Aorta (tissue), 5 donors: Measurements from ENCODE around the gene PRMT1. TPM values are rescaled to one million over a fixed set of nuclear protein-coding genes. Genes with fewer than 3 reads are reported as not detected.
A peak's percentile ranks its signal among the peaks of the same experiment; 100 is the strongest.

ENCODE experiments used
- ATAC-seq: fragments of 200-7000 bp; cut with Tn5 transposase; one replicate; pipeline ENCODE4 v1.9.1; 2022; ENCODE audit warnings: moderate library complexity; ENCODE audit not compliant: low FRiP score
- DNase-seq, 2 donors: peaks; one replicate each; pipeline ENCODE4 v3.0.0-alpha.2; 2020
- H3K27ac ChIP-seq, 2 donors: one replicate each; pipeline ENCODE4 v1.5.1; 2013; ENCODE audit warnings: low read length in 2 of 2, mild to moderate bottlenecking in 2 of 2, moderate library complexity in 2 of 2, control low read depth in 1 of 2, inconsistent platforms in 1 of 2, low read depth in 1 of 2
- H3K27me3 ChIP-seq, 2 donors: one replicate each; pipeline ENCODE4 v1.6.1; 2013; ENCODE audit warnings: control low read depth in 1 of 2, low read length in 1 of 2, mild to moderate bottlenecking in 1 of 2, moderate library complexity in 1 of 2; ENCODE audit not compliant: insufficient read depth in 2 of 2, control insufficient read depth in 1 of 2
- H3K36me3 ChIP-seq, 2 donors: one replicate each; pipeline ENCODE4 v1.6.1; 2013; ENCODE audit warnings: control low read depth in 1 of 2, low read length in 1 of 2, mild to moderate bottlenecking in 1 of 2; ENCODE audit not compliant: insufficient read depth in 2 of 2, control insufficient read depth in 1 of 2
- H3K4me1 ChIP-seq, 2 donors: one replicate each; pipeline ENCODE4 v1.6.1; 2013; ENCODE audit warnings: low read length in 2 of 2, control low read depth in 1 of 2, mild to moderate bottlenecking in 1 of 2, moderate library complexity in 1 of 2; ENCODE audit not compliant: insufficient read depth in 2 of 2, control insufficient read depth in 1 of 2
- H3K4me3 ChIP-seq, 2 donors: one replicate each; pipeline ENCODE4 v1.5.1; 2013; ENCODE audit warnings: low read length in 2 of 2, control low read depth in 1 of 2, mild to moderate bottlenecking in 1 of 2
- H3K9me3 ChIP-seq: one replicate; pipeline ENCODE4 v1.6.1; 2013; ENCODE audit warnings: mild to moderate bottlenecking, low read length; ENCODE audit not compliant: control insufficient read depth
- WGBS, 2 donors: extraction: QIAGEN DNeasy Blood & Tissue Kit; methylation state at CpG; one replicate each; pipeline ENCODE4 v1.1.7; 2013; 5-methylcytosine and 5-hydroxymethylcytosine counted together
- intact Hi-C, 2 donors: fragments of 100-400 bp; cut with DNase I; formaldehyde crosslinking; loops; one replicate each; pipeline versions ENCODE4 v1.14.2 to v1.15.0; 2022
- polyA plus RNA-seq, 2 donors: library from polyadenylated mRNA; stranded (reverse); fragments of 200-250 nt; gene quantifications; one replicate each; pipeline ENCODE4 v1.2.3, GENCODE V29; 2013
- total RNA-seq, 2 donors: library from RNA; stranded (reverse); fragmentation: NEBNext Ultra II Directional; extraction: Animal tissue kit (Norgen Biotek cat#: 25700); gene quantifications; one replicate each; pipeline ENCODE4 v1.2.1, GENCODE V29; 2021
- donor health status: healthy with polysubstance abuse.
- donor health status: Bipolar disorder and iron deficiency.
- donor health status: DM: no; HTN: no; CAD: no.
- donor health status: DM: no; HTN: no; CAD: no.
- donor health status: DM: yes; HTN: yes; CAD: no.

Gene PRMT1
- total and polyA plus RNA-seq, 4 donors: 68.5 to 110 (median 82.4) TPM

- H3K27ac ChIP-seq: peak overlapping the region in 1 of 2 donors; percentile 80
- peak; percentile 92 for ATAC-seq
- intact Hi-C loops: loop anchor here (1.0 to 5.0 kb wide), 4 partner anchors 26 to 152 kb away; partner anchors contain the start of genes PRR12 (in 2 of the 2) and FCGRT (in 1 of the 2)
Measured at GRCh38 chr19:49664171-49665035, 12.7 kb upstream of the PRMT1 start.

GRCh38 chr19:49665036-49665350, 12.1 kb upstream of the PRMT1 start:
- peak overlapping the region in 1 of 2 donors; percentile 80 for H3K27ac ChIP-seq
- ATAC-seq (peak; percentile 0), DNase-seq (no peak)
- no peaks in the 10 kb centered on the region for H3K36me3 ChIP-seq
- no peaks in the 10 kb centered on the region for H3K4me1 ChIP-seq
- WGBS, 2 donors: 0 to 1% methylated on average over 7 of the region's 7 CpGs
- H3K9me3 ChIP-seq: no peaks in the 10 kb centered on the region
- peak overlapping the region; percentile 6 to 50 for H3K4me3 ChIP-seq
- intact Hi-C loops: loop anchor here (1.0 to 5.0 kb wide), 4 partner anchors 27 to 153 kb away; partner anchors contain the start of genes PRR12 (in 2 of the 2) and FCGRT (in 1 of the 2)
- H3K27me3 ChIP-seq: no peaks in the 10 kb centered on the region

More at GRCh38 chr19:49664171-49665035, 12.7 kb upstream of the PRMT1 start:
- Histone ChIP-seq H3K9me3 (no peaks in the 10 kb centered on the region), H3K36me3 (no peaks in the 10 kb centered on the region), H3K27me3 (no peaks in the 10 kb centered on the region), H3K4me3 (peak overlapping the region; percentile 6 to 50), H3K4me1 (no peaks in the 10 kb centered on the region)
- WGBS, 2 donors: 1% methylated on average over 53 of the region's 53 CpGs
- DNase-seq: peak; percentile 95 to 98

DNA sequence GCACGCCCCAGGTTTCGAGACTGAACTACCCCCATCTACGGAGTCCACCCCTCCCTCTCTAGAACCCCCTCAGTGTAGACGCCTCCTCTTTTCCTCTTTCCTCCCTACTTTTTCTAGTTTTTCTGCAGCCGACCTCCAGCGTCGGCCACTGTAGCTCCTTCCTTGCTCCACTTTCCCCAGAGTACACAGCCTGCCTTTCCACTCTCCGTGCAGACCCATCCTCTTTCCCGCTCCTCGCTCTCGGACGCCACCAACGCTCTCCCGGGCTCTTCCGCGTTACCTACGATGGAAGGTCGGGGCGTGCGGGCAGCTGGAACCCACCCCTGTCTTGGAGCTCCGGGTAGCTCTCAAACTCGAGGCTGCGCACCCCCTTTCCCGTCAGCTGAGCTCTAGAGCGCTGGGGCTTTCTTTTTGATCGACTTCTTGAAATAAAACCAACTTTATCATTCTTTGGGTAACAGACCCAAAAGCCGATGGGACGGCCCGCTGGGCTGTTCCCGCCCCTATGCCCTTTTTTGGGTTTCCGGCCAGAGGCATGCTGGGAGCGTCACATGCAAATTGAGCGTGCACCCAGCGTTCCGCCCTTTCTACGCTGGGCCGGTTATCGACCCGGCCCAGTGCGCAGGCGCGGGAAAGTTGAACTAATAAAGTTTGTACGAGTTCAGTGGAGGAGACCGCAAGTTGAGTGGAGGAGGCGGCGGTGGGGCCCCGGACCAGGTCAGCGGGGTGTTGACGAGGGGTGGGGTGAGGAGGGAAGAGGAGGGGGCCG, 11.5 kb upstream of the PRMT1 start, which contains the start of the genes BCL2L12 and IRF3:
Gene BCL2L12, plus strand, starts transcription at position 583 of the 769 bp plus-strand sequence. CDS start 760 bp downstream, outside the sequence.
Gene IRF3, minus strand, starts transcription at position 507 of the 769 bp plus-strand sequence. CDS start 1,019 bp downstream, outside the sequence.
- WGBS, 2 donors: 0% methylated on average over 50 of the region's 50 CpGs

DNA sequence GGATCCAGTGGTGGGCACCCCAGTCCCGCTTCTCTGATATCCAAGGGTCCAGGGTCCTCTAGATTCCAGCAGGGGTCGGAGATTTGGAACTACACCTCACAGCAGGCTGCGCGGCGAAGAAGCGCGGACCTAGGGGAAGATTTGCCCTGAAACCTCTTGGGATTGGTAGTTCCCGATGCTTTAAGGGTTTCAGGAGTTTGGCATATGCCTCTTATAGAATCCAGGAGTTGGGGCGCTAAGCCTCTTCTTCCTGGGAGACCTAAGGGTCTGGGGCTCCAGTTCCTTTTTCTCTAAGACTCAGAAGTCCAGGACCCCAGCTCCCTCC, 11.0 kb upstream of the PRMT1 start:
- DNase-seq (no peak), ATAC-seq (no peak)
- WGBS, 2 donors: 0 to 1% methylated on average over 9 of the region's 9 CpGs
- Histone ChIP-seq H3K27ac (no peak overlapping the region), H3K27me3 (no peaks in the 10 kb centered on the region), H3K4me1 (no peaks in the 10 kb centered on the region), H3K9me3 (no peaks in the 10 kb centered on the region), H3K36me3 (no peaks in the 10 kb centered on the region), H3K4me3 (peak overlapping the region; percentile 18 to 49)
- intact Hi-C loops: loop anchor here in 1 of 2 donors (5.0 kb wide), 2 partner anchors 74 to 154 kb away; partner anchors contain the start of genes FCGRT and PRR12

More for the DNA sequence above, 11.5 kb upstream of the PRMT1 start, which contains the start of the genes BCL2L12 and IRF3:
- intact Hi-C loops: loop anchor here (1.0 to 5.0 kb wide), 4 partner anchors 27 to 153 kb away; partner anchors contain the start of genes PRR12 (in 2 of the 2) and FCGRT (in 1 of the 2)
- Histone ChIP-seq H3K4me3 (peak within 1 kb of the TSS; percentile 49 to 50), H3K4me1 (no peaks in the 10 kb centered on the region), H3K27me3 (no peaks in the 10 kb centered on the region), H3K36me3 (no peaks in the 10 kb centered on the region), H3K27ac (peak within 1 kb of the TSS in 1 of 2 donors; percentile 80), H3K9me3 (no peaks in the 10 kb centered on the region)
- DNase-seq (peak; percentile 99 to 100), ATAC-seq (peak; percentile 95)

DNA sequence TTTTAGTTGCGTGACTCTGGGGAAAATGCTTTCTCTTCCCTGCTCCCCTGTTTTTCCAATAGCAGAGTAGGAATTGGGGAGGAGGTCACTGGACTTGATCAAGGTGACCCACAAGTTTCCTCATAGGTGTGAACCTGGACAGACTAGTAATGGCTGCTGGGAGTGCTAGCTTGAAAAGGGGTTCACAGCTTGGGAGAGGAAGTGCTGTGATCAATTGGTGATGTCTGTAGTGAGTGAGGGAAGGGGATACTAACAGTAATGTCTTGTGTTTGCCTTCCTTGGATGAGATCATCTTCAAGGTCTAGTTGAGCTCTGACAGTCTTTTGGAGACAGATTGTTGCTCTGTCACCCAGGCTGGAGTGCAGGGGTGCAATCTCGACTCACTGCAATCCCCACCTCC, 9.6 kb upstream of the PRMT1 start:
- Histone ChIP-seq H3K27me3 (no peaks in the 10 kb centered on the region), H3K4me3 (no peak overlapping the region), H3K36me3 (no peaks in the 10 kb centered on the region), H3K9me3 (no peaks in the 10 kb centered on the region), H3K4me1 (no peaks in the 10 kb centered on the region), H3K27ac (no peak overlapping the region)
- no peak for ATAC-seq
- WGBS, 2 donors: 92 to 95% methylated on average over 2 of the region's 2 CpGs
- DNase-seq: no peak
- intact Hi-C loops: loop anchor here in 1 of 2 donors (5.0 kb wide), 2 partner anchors 75 to 155 kb away; partner anchors contain the start of genes FCGRT and PRR12

DNA sequence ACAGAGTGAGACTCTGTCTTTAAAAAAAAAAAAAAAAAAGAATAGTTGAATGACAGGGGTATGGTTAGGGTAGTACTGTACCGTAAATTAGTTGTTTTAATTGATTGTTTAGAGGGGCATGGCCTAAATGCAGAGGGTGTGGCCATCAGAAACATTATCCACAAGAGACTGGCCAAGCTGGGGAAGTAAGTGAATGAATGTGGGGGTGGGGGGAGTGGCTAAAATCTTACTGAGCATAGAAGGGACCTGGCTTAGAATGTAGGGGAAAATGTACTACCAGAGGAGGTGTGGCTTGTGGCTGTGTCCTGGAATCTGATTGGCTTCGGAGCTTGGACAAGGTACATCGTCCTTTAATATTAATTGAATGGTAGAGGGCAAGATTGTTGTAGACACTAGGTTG, 7.6 kb upstream of the PRMT1 start:
- no peak overlapping the region for H3K4me3 ChIP-seq
- H3K27ac ChIP-seq: no peak overlapping the region
- H3K27me3 ChIP-seq: no peaks in the 10 kb centered on the region
- no peak for ATAC-seq
- no peaks in the 10 kb centered on the region for H3K36me3 ChIP-seq
- no peak for DNase-seq
- no peaks in the 10 kb centered on the region for H3K4me1 ChIP-seq
- H3K9me3 ChIP-seq: no peaks in the 10 kb centered on the region
- intact Hi-C loops: loop anchor here in 1 of 2 donors (5.0 kb wide), 2 partner anchors 77 to 157 kb away; partner anchors contain the start of genes FCGRT and PRR12
- 87 to 89% methylated on average over 3 of the region's 3 CpGs for WGBS, 2 donors

- DNase-seq (peak; percentile 83 to 94), ATAC-seq (no peak)
- Histone ChIP-seq H3K27me3 (no peaks in the 10 kb centered on the region), H3K36me3 (no peaks in the 10 kb centered on the region), H3K27ac (no peak overlapping the region), H3K9me3 (no peaks in the 10 kb centered on the region), H3K4me1 (no peaks in the 10 kb centered on the region), H3K4me3 (no peak overlapping the region)
- intact Hi-C loops: loop anchor here in 1 of 2 donors (10.0 kb wide), 1 partner anchor 178 kb away; the partner anchor contains the start of gene RPS11
- WGBS, 2 donors: 22 to 25% methylated on average over 27 to 28 of the region's 28 CpGs
Measured at GRCh38 chr19:49672131-49672919, 4.7 kb upstream of the PRMT1 start.
